Bronchial smooth muscle cell (primary cell): Measurements from ENCODE around the gene DAZ1. TPM values are rescaled to one million over a fixed set of nuclear protein-coding genes. Genes with fewer than 3 reads are reported as not detected.

ENCODE experiments used
- total RNA-seq: library from RNA; depleted of rRNA; stranded (reverse); fragments of >200 nt; gene quantifications from 2 replicates; pipeline ENCODE4 v1.2.1, GENCODE V29; 2014

DAZ1 gene, protein sequence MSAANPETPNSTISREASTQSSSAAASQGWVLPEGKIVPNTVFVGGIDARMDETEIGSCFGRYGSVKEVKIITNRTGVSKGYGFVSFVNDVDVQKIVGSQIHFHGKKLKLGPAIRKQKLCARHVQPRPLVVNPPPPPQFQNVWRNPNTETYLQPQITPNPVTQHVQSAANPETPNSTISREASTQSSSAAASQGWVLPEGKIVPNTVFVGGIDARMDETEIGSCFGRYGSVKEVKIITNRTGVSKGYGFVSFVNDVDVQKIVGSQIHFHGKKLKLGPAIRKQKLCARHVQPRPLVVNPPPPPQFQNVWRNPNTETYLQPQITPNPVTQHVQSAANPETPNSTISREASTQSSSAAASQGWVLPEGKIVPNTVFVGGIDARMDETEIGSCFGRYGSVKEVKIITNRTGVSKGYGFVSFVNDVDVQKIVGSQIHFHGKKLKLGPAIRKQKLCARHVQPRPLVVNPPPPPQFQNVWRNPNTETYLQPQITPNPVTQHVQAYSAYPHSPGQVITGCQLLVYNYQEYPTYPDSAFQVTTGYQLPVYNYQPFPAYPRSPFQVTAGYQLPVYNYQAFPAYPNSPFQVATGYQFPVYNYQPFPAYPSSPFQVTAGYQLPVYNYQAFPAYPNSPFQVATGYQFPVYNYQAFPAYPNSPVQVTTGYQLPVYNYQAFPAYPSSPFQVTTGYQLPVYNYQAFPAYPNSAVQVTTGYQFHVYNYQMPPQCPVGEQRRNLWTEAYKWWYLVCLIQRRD
- total RNA-seq, result not detected in 2 replicates

DNA sequence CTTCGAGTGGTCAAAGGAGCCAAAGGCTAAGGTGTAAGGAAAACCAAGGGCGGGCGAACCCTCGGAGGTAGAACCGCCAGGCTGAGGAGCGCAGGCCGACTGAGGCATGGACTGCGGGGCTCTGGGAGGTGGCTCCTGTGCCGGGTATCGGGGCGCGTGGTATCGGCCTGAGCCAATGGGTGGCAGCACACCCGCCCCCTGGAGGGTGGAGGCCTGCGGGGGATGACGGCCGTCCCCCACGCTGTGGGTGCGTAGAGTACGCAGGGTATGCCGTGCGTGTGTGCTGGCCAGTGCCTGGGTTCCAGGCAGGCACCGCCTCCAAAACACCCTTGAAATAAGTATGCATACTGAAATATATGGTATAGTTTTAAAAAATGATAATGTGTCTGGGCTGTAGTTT, at the start of gene DAZ1:
Gene DAZ1, minus strand, starts transcription at position 101 of the 400 bp plus-strand sequence. CDS start 208 bp downstream, outside the sequence.

DNA sequence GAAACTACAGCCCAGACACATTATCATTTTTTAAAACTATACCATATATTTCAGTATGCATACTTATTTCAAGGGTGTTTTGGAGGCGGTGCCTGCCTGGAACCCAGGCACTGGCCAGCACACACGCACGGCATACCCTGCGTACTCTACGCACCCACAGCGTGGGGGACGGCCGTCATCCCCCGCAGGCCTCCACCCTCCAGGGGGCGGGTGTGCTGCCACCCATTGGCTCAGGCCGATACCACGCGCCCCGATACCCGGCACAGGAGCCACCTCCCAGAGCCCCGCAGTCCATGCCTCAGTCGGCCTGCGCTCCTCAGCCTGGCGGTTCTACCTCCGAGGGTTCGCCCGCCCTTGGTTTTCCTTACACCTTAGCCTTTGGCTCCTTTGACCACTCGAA, 20.4 kb upstream of the DAZ1 start, which contains the start of gene DAZ2:
Gene DAZ2, plus strand, starts transcription at position 301 of the 400 bp plus-strand sequence. CDS start 208 bp downstream, outside the sequence.

Other genes with a start within 250 kb of the DAZ1 start
- not detected in 2 replicates for gene BPY2, start 214.7 kb downstream of the DAZ1 start, total RNA-seq
- gene DAZ2, start 20.5 kb upstream of the DAZ1 start, total RNA-seq, result not detected in 2 replicates